ENCODE measurements around the gene CNPY3.
"Not testable (repeated sequence)": the region's sequence is repeated elsewhere in the genome, so short reads cannot be mapped to it uniquely, and the experiment has no call there.

DNA sequence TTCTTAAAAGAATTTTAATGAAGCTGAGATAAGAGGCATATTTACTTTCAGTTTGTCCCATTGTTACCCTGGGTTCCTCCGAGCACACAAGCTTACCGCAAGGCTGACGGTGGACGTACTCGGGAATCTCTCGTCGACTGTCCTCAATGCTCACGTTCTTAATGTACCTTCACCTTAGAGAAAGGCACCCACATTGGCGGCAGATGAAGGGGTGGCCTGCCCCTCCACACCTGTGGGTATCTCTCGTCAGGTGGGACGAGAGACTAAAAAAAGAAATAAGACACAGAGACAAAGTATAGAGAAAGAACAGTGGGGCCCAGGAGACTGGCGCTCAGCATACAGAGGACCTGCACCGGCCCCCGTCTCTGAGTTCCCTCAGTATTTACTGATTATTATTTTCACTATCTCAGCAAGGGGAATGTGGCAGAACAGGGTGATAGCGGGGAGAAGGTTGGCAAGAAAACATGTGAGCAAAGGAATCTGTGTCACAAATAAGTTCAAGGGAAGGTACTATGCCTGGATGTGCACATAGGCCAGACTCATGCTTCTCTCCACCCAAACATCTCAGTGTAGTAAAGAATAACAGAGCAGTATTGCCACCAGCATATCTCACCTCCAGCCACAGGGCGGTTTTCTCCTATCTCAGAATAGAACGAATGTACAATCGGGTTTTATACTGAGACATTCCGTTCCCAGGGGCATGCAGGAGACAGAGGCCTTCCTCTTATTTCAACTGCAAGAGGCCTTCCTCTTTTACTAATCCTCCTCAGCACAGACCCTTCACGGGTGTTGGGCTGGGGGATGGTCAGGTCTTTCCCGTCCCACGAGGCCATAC lies 26.6 kb upstream of the CNPY3 start:
- not testable (repeated sequence) for TF ChIP-seq EZH2phosphoT487, EZH2 (IDR thresholded peaks at IDR 0.05)
- TF ChIP-seq, protein P1, sequence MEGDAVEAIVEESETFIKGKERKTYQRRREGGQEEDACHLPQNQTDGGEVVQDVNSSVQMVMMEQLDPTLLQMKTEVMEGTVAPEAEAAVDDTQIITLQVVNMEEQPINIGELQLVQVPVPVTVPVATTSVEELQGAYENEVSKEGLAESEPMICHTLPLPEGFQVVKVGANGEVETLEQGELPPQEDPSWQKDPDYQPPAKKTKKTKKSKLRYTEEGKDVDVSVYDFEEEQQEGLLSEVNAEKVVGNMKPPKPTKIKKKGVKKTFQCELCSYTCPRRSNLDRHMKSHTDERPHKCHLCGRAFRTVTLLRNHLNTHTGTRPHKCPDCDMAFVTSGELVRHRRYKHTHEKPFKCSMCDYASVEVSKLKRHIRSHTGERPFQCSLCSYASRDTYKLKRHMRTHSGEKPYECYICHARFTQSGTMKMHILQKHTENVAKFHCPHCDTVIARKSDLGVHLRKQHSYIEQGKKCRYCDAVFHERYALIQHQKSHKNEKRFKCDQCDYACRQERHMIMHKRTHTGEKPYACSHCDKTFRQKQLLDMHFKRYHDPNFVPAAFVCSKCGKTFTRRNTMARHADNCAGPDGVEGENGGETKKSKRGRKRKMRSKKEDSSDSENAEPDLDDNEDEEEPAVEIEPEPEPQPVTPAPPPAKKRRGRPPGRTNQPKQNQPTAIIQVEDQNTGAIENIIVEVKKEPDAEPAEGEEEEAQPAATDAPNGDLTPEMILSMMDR (IDR thresholded peaks at IDR 0.05): not testable (repeated sequence)

Measured in neural progenitor cell (in vitro differentiated cells).